GM13976 (cell line): ENCODE measurements around the gene PRDX1.

ENCODE experiments used
- DNase-seq: peaks from one replicate; pipeline ENCODE4 v3.0.0; 2012; ENCODE audit warnings: low spot score
- CTCF ChIP-seq: IDR thresholded peaks from 2 replicates; pipeline ENCODE4 v1.5.1; 2012; ENCODE audit warnings: borderline replicate concordance, mild to moderate bottlenecking; ENCODE audit not compliant: insufficient read depth; ENCODE audit errors: extremely low read depth, missing control alignments, control extremely low read depth
- in situ Hi-C: fragments of 300-500 bp; cut with MboI; formaldehyde crosslinking; loops from one replicate; pipeline ENCODE4 v1.12.0; 2022; ENCODE audit warnings: low sequenced_read_pairs, mixed read lengths, inconsistent platforms; ENCODE audit not compliant: unreplicated experiment

Gene PRDX1

GRCh38 chr1:45521413-45522323 is at the start of gene PRDX1:
TSS of gene PRDX1 (minus strand) at chr1:45521884. CDS start at chr1:45519043, 2,841 bp downstream.
- in situ Hi-C loops, result loop anchor here (5.0 kb wide), 1 partner anchor 51 kb away; no protein-coding TSS in a partner anchor
- no peak for TF ChIP-seq CTCF
- DNase-seq, result peak; percentile 96

- in situ Hi-C loops, result loop anchor here (5.0 kb wide), 1 partner anchor 48 kb away; the partner anchor contains the start of gene PRDX1
- no peak for TF ChIP-seq CTCF
- no peak for DNase-seq
Observed at GRCh38 chr1:45570631-45571030, 48.9 kb upstream of the PRDX1 start.

- TF ChIP-seq CTCF, result peak; percentile 96
- in situ Hi-C loops, result loop anchor here (5.0 to 10.0 kb wide), 2 partner anchors 48 to 65 kb away; partner anchors contain the start of genes CCDC163, MMACHC and PRDX1
- peak; percentile 75 for DNase-seq
Observed at GRCh38 chr1:45569962-45570581, 48.4 kb upstream of the PRDX1 start.

- TF ChIP-seq CTCF, result no peak
- no peak for DNase-seq
- in situ Hi-C loops, result loop anchor here (10.0 kb wide), 1 partner anchor 65 kb away; the partner anchor contains the start of genes CCDC163 and MMACHC
Observed at GRCh38 chr1:45569571-45569961, 47.9 kb upstream of the PRDX1 start.

- TF ChIP-seq CTCF, result no peak
- in situ Hi-C loops, result loop anchor here (10.0 kb wide), 1 partner anchor 64 kb away; the partner anchor contains the start of genes CCDC163 and MMACHC
- DNase-seq, result no peak
Observed at GRCh38 chr1:45568421-45568820, 46.7 kb upstream of the PRDX1 start.

- TF ChIP-seq CTCF, result no peak
- no peak for DNase-seq
- in situ Hi-C loops, result loop anchor here (10.0 kb wide), 1 partner anchor 63 kb away; the partner anchor contains the start of genes CCDC163 and MMACHC
Observed at GRCh38 chr1:45567911-45568310, 46.2 kb upstream of the PRDX1 start.
